Epithelial cell of umbilical artery (primary cell): ENCODE data around the gene NAP1L1. TPM values are rescaled to one million over a fixed set of nuclear protein-coding genes. Genes with fewer than 3 reads are reported as not detected.

Experiments used
- total RNA-seq: library from RNA; depleted of rRNA; stranded (reverse); fragments of >200 nt; gene quantifications from 2 replicates; pipeline ENCODE4 v1.2.3, GENCODE V29; 2014

Gene NAP1L1
- 228 and 306 TPM in 2 replicates for total RNA-seq

GRCh38 chr12:76083904-76084862 lies at the start of gene NAP1L1:
Gene NAP1L1 (minus strand): TSS chr12:76084685. CDS start chr12:76074219, 10,466 bp downstream.

GRCh38 chr12:76031414-76032042 lies 53.0 kb downstream of the NAP1L1 start, which contains the start of gene PHLDA1:
Gene PHLDA1 (minus strand): TSS chr12:76031776.

Other genes starting within 250 kb of the NAP1L1 start
- gene PHLDA1, start 52.9 kb downstream of the NAP1L1 start, total RNA-seq = 29.9 and 34.3 TPM in 2 replicates